HG03064 (cell line): ENCODE data around the gene MATK.
"Not testable (repeated sequence)": the region's sequence is repeated elsewhere in the genome, so short reads cannot be mapped to it uniquely, and the experiment has no call there.

Experiments
- ATAC-seq: cut with Tn5 transposase; IDR thresholded peaks from one replicate; pipeline ENCODE4 v1.9.1; 2021; ENCODE audit warnings: low read depth; ENCODE audit not compliant: unreplicated experiment

The MATK gene

GRCh38 chr19:3816566-3817218, 30.5 kb upstream of the MATK start:
- no peak for ATAC-seq

GRCh38 chr19:3816148-3816547, 30.0 kb upstream of the MATK start:
- ATAC-seq, result not testable (repeated sequence)

- no peak for ATAC-seq
Measured at GRCh38 chr19:3814648-3815047, 28.5 kb upstream of the MATK start.

- ATAC-seq, result no peak
Measured at GRCh38 chr19:3813473-3814392, 27.6 kb upstream of the MATK start.

GRCh38 chr19:3810708-3811355, 24.7 kb upstream of the MATK start:
- no peak for ATAC-seq

GRCh38 chr19:3809881-3810707, 23.9 kb upstream of the MATK start:
- ATAC-seq, result no peak

GRCh38 chr19:3808420-3809143, 22.4 kb upstream of the MATK start:
- ATAC-seq, result no peak

- no peak for ATAC-seq
Measured at GRCh38 chr19:3807574-3808354, 21.6 kb upstream of the MATK start.

GRCh38 chr19:3807131-3807480, 20.9 kb upstream of the MATK start:
- no peak for ATAC-seq

GRCh38 chr19:3805859-3806258, 19.7 kb upstream of the MATK start:
- no peak for ATAC-seq

GRCh38 chr19:3804429-3804828, 18.2 kb upstream of the MATK start:
- no peak for ATAC-seq

GRCh38 chr19:3803986-3804385, 17.8 kb upstream of the MATK start:
- no peak for ATAC-seq

- ATAC-seq, result no peak
Measured at GRCh38 chr19:3803114-3803888, 17.1 kb upstream of the MATK start.

- ATAC-seq, result no peak
Measured at GRCh38 chr19:3801412-3802096, 15.4 kb upstream of the MATK start.

GRCh38 chr19:3800996-3801395, 14.8 kb upstream of the MATK start:
- no peak for ATAC-seq

- ATAC-seq, result no peak
Measured at GRCh38 chr19:3798137-3798536, 12.0 kb upstream of the MATK start.

GRCh38 chr19:3796358-3796757, 10.2 kb upstream of the MATK start:
- no peak for ATAC-seq

GRCh38 chr19:3793799-3794198, 7.6 kb upstream of the MATK start:
- no peak for ATAC-seq
